ENCODE measurements around the gene GIPC2. TPM values are rescaled to one million over a fixed set of nuclear protein-coding genes. Genes with fewer than 3 reads are reported as not detected.

The GIPC2 gene
- total and polyA plus RNA-seq, 2 donors (not counting 1 experiment from before 2014, with no cell fraction given): 0.50 to 0.56 TPM

GRCh38 chr1:78051005-78051404 is 5.2 kb downstream of the GIPC2 start:
- Histone ChIP-seq H3K27me3 (ENCODE audit: control insufficient read depth, insufficient read depth, low read length) (no peaks in the 10 kb centered on the region), H3K9ac (ENCODE audit: insufficient read depth, low read length) (no peak overlapping the region), H3K79me2 (ENCODE audit: control insufficient read depth, insufficient read depth, low read length) (no peaks in the 10 kb centered on the region), H3K4me2 (ENCODE audit: extremely low read depth, insufficient read depth, low read length) (no peak overlapping the region), H3K36me3 (ENCODE audit: control insufficient read depth, insufficient read depth, low read length) (no peaks in the 10 kb centered on the region), H3K27ac (ENCODE audit: insufficient read depth, low read length) (no peak overlapping the region), H2AFZ (ENCODE audit: low read length) (no peak overlapping the region), H4K20me1 (ENCODE audit: control insufficient read depth, extremely low read depth, insufficient read depth, low read length) (no peaks in the 10 kb centered on the region), H3K9me3 (ENCODE audit: control insufficient read depth, insufficient read depth, low read depth, low read length) (no peaks in the 10 kb centered on the region), H3K4me1 (ENCODE audit: control insufficient read depth, extremely low read depth, insufficient read depth, low read length) (no peaks in the 10 kb centered on the region), H3K4me3 (replicated peaks in 1 of 4; ENCODE audit: control extremely low read depth in 1 of 4, insufficient read depth in 1 of 4, low read depth in 3 of 4, low read length in 4 of 4) (no peak overlapping the region)
- no peak for TF ChIP-seq EZH2 (IDR thresholded peaks at IDR 0.05; ENCODE audit: low read length, missing control alignments)
- TF ChIP-seq CTCF (conservative IDR thresholded peaks at IDR 0.05 in 1 of 2, IDR thresholded peaks at IDR 0.05 in 1 of 2; ENCODE audit: low read depth in 1 of 2, low read length in 2 of 2): no peak
- no peak for DNase-seq (ENCODE audit: low read depth in 2 of 2)

GRCh38 chr1:78052685-78053405 is 7.1 kb downstream of the GIPC2 start:
- TF ChIP-seq EZH2 (IDR thresholded peaks at IDR 0.05; ENCODE audit: low read length, missing control alignments) (no peak), CTCF (conservative IDR thresholded peaks at IDR 0.05 in 1 of 2, IDR thresholded peaks at IDR 0.05 in 1 of 2; ENCODE audit: low read depth in 1 of 2, low read length in 2 of 2) (no peak)
- H3K4me3 ChIP-seq (replicated peaks in 1 of 4; ENCODE audit: control extremely low read depth in 1 of 4, insufficient read depth in 1 of 4, low read depth in 3 of 4, low read length in 4 of 4): no peak overlapping the region
- no peak overlapping the region for H3K27ac ChIP-seq (ENCODE audit: insufficient read depth, low read length)
- no peak for DNase-seq (ENCODE audit: low read depth in 2 of 2)
- H4K20me1 ChIP-seq (ENCODE audit: control insufficient read depth, extremely low read depth, insufficient read depth, low read length): no peaks in the 10 kb centered on the region
- no peaks in the 10 kb centered on the region for H3K9me3 ChIP-seq (ENCODE audit: control insufficient read depth, insufficient read depth, low read depth, low read length)
- no peaks in the 10 kb centered on the region for H3K36me3 ChIP-seq (ENCODE audit: control insufficient read depth, insufficient read depth, low read length)
- no peak overlapping the region for H3K4me2 ChIP-seq (ENCODE audit: extremely low read depth, insufficient read depth, low read length)
- H3K79me2 ChIP-seq (ENCODE audit: control insufficient read depth, insufficient read depth, low read length): no peaks in the 10 kb centered on the region
- H3K4me1 ChIP-seq (ENCODE audit: control insufficient read depth, extremely low read depth, insufficient read depth, low read length): no peaks in the 10 kb centered on the region
- no peak overlapping the region for H2AFZ ChIP-seq (ENCODE audit: low read length)
- H3K9ac ChIP-seq (ENCODE audit: insufficient read depth, low read length): no peak overlapping the region
- no peaks in the 10 kb centered on the region for H3K27me3 ChIP-seq (ENCODE audit: control insufficient read depth, insufficient read depth, low read length)

GRCh38 chr1:78053498-78053897 is 7.7 kb downstream of the GIPC2 start:
- no peak for DNase-seq (ENCODE audit: low read depth in 2 of 2)
- Histone ChIP-seq H3K79me2 (ENCODE audit: control insufficient read depth, insufficient read depth, low read length) (no peaks in the 10 kb centered on the region), H3K4me2 (ENCODE audit: extremely low read depth, insufficient read depth, low read length) (no peak overlapping the region), H3K27ac (ENCODE audit: insufficient read depth, low read length) (no peak overlapping the region), H3K4me1 (ENCODE audit: control insufficient read depth, extremely low read depth, insufficient read depth, low read length) (no peaks in the 10 kb centered on the region), H3K9ac (ENCODE audit: insufficient read depth, low read length) (no peak overlapping the region), H3K36me3 (ENCODE audit: control insufficient read depth, insufficient read depth, low read length) (no peaks in the 10 kb centered on the region), H3K9me3 (ENCODE audit: control insufficient read depth, insufficient read depth, low read depth, low read length) (no peaks in the 10 kb centered on the region), H4K20me1 (ENCODE audit: control insufficient read depth, extremely low read depth, insufficient read depth, low read length) (no peaks in the 10 kb centered on the region), H3K27me3 (ENCODE audit: control insufficient read depth, insufficient read depth, low read length) (no peaks in the 10 kb centered on the region), H3K4me3 (replicated peaks in 1 of 4; ENCODE audit: control extremely low read depth in 1 of 4, insufficient read depth in 1 of 4, low read depth in 3 of 4, low read length in 4 of 4) (no peak overlapping the region), H2AFZ (ENCODE audit: low read length) (no peak overlapping the region)
- TF ChIP-seq CTCF (conservative IDR thresholded peaks at IDR 0.05 in 1 of 2, IDR thresholded peaks at IDR 0.05 in 1 of 2; ENCODE audit: low read depth in 1 of 2, low read length in 2 of 2): no peak
- TF ChIP-seq EZH2 (IDR thresholded peaks at IDR 0.05; ENCODE audit: low read length, missing control alignments): no peak

Measured in fibroblast of lung (primary cell).